GM18870 (cell line): ENCODE results near the gene DLD.
"Not testable (repeated sequence)": the region's sequence is repeated elsewhere in the genome, so short reads cannot be mapped to it uniquely, and the experiment has no call there.

Experiments used
- ATAC-seq: cut with Tn5 transposase; IDR thresholded peaks from one replicate; pipeline ENCODE4 v1.9.1; 2021; ENCODE audit warnings: moderate library complexity; ENCODE audit not compliant: unreplicated experiment

DLD gene

DNA sequence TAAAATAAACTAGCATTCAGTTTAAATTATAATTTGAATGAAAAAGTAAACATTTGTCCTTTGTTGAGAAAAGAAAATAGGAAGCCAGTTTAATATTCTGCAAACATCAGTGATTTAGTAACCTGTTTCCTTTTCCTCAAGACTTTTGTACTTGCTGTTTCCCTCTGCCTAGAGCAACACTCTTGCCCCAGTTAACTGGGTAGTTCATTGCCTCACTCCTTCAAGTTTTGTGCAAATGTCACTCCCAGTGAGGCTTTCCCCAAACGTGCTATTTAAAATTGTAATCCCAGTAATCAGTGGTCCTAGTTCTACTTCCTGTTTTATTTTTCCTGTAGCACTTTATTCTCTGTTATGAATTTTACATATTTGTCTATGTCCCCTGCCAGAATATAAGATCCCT, 23.8 kb downstream of the DLD start:
- ATAC-seq = no peak

DNA sequence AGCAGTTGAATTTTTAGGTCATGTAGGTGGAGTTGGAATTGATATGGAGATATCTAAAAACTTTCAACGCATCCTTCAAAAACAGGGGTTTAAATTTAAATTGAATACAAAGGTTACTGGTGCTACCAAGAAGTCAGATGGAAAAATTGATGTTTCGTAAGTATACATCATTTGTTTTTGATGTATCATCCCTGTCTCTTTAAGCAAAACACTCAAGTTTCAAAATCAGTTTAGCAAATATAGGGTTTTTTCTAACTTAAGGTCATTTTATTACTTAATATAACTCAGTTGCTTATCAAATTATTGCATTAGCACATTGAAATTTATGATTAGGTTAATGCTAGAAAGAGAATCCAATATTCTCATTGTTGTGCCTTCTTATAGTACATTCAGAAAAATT, 24.6 kb downstream of the DLD start:
- no peak for ATAC-seq

DNA sequence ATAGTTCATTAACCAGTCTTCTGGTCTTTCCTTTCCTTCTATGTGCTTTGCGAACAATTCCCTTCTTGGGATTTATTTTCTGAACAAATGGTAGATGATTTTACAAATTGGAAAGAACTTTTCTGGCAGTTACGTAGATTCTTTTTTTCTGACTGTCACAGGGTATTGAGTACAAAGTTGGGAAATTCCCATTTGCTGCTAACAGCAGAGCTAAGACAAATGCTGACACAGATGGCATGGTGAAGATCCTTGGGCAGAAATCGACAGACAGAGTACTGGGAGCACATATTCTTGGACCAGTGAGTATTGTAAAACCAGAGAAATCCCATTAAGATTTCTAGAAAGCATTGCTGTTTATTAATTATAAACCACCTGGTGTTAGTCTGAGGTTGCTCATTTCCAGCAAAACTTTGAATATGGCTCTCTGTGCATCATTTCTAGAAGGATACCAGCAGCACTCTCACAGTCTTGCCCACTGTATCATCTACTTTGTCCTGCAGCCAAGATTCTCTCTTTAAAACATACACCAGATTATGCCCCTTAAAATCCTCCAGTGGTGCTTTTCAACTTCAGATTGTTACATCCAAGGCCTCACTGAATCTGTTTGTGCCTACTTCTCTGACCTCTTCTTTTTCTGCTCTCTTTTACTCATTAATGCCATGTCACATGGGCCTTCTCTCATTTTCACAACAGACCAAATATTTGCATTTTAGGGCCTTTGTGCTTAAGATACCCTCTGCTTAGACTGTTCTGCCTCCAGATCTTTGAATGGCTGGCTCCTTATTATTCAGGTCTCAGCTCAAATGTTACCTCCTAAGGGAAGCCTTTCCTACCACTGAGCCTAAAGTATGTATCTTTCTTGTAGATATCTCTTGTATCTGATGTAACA, 27.0 kb downstream of the DLD start:
- peak; percentile 80 for ATAC-seq

DNA sequence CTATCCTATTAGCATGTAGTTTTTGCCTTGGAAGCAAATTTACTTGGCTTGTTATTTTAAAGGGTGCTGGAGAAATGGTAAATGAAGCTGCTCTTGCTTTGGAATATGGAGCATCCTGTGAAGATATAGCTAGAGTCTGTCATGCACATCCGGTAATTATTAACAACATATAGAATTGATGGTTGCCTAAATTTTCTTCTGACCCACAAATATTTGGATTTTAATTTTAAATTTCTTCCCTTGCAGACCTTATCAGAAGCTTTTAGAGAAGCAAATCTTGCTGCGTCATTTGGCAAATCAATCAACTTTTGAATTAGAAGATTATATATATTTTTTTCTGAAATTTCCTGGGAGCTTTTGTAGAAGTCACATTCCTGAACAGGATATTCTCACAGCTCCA, 28.0 kb downstream of the DLD start:
- ATAC-seq = no peak

DNA sequence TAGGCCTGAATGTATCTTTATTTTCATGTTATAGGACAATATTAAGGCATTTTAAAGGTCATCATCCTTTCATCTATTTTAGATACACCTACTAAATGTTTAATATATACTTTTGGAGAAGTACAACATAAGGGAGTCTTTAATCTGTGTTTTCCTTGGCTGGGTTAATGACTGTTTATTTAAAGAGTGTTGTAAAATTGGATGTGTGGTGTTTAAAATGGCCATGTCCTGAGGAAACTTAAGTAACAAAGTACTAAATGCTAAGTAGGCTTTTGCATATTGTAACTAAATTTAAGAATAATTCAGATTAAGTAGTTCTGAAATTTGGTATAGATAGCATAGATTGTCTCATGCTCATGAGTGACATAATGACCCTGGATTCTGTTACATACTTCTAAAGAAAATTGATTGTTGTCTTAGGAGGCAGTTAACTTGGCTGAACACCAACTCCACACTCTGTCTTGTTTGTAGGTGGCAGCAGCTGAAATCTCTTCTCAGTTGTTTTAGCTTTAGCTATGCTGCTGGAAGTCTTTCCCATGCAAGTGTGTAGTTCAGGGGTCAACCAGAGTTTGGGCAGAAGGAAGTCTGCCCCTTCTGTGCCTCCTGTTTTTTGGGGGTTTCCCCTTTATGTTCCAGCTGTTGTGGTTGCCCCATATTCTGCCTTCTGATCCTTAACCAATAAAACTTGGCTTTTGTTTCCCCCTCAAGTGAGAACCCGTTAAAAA, 29.2 kb downstream of the DLD start:
- ATAC-seq = no peak

GRCh38 chr7:107921826-107922225, 30.8 kb downstream of the DLD start:
- not testable (repeated sequence) for ATAC-seq

- no peak for ATAC-seq
Measured at GRCh38 chr7:107922886-107923285, 31.9 kb downstream of the DLD start.

GRCh38 chr7:107924841-107925504, 34.0 kb downstream of the DLD start:
- ATAC-seq = peak; percentile 93

GRCh38 chr7:107926481-107926880, 35.5 kb downstream of the DLD start:
- ATAC-seq = no peak

DNA sequence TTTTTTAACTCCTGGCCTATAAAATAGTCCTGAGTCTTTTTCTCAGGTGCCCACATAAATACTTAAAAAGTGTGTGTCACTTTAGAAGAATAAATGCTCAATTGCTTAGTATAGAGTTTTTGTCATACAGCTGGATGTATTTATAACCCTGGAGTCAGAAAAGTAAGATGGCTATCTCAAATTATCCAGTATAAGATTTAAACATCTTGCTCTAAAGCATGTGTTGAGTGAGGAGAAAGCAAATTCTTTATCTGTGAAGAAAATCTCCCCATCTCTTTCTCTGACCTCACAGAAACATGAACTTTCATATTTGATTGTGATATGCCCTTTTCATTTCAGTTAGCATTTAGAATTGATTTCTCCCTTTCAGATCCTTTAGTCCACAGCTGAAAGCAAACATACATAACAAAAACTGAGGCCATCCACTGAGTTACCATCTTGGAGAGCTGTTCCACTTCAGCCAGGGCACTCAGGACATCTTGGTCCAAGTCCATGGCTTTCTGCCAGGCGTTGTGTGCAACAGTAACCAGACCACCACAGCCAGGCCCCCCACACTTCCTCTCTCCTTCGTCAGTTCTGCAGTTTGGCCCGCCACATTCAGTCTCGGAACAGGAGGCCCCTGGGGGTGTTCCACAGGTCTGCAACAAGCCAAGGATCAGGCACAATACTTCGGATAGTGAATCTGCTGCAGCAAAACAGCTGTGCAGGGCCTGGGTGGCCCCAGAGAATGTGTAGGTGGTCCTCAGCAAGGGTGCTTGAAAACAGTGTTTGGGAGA, 40.9 kb downstream of the DLD start:
- ATAC-seq = no peak

DNA sequence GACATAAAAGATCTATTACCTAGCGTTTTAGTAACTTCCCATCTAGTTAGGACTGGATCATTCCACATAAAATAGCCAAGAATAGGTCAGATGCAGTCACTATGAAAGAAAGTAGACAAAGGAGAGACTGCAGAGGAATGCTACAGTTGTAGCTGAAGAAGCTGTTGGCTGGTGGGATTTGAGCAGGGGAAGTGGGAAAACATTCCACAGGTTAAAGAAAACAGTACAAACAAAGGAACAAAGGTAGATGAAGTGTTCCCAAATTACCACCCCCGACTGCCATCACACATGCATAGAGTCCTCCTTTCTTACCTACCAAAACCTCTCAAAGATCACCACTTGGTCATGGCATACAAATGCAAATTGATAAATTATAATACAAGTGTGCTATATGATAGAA, 41.8 kb downstream of the DLD start:
- ATAC-seq = no peak

GRCh38 chr7:107933386-107934013, 42.5 kb downstream of the DLD start:
- ATAC-seq = no peak

DNA sequence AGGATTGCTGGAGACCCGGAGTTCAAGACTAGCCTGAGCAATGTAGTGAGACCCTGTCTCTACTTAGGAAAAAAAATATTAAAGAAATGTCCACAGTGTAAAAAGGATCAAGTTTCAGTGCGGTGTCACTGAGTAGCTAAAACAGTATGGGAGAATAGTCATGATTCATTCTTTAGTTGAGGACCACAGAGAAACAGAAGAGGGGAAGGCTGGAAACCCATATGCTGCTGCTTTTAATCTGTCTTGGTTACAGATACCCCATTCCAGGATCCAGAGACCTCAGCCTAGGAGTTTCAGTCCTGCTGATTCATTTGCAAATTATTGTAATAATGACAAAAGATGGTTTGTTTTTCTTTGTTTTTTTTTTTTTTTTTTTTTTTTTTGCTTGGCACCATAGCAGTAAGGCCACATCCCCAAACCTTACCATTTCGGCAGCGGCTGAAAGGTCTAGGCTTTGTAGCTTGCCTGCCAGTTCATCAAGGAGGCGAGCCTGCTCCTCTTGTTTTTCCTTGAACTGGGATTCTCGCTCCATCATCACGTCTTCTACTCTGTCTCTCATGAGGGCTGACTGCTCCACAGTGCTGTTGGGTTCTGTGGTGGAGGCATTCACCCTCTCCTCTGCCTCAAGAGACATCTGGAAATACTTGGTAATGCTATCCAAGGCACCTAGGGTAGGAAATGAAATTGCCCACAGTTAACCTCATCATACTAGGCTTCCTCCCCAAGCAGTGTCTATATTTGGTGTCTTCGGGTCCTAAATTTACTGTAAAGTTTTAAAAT, 44.2 kb downstream of the DLD start:
- ATAC-seq = no peak

- no peak for ATAC-seq
Measured at GRCh38 chr7:107936312-107936711, 45.3 kb downstream of the DLD start.

- ATAC-seq = no peak
Measured at GRCh38 chr7:107937531-107937930, 46.5 kb downstream of the DLD start.

DNA sequence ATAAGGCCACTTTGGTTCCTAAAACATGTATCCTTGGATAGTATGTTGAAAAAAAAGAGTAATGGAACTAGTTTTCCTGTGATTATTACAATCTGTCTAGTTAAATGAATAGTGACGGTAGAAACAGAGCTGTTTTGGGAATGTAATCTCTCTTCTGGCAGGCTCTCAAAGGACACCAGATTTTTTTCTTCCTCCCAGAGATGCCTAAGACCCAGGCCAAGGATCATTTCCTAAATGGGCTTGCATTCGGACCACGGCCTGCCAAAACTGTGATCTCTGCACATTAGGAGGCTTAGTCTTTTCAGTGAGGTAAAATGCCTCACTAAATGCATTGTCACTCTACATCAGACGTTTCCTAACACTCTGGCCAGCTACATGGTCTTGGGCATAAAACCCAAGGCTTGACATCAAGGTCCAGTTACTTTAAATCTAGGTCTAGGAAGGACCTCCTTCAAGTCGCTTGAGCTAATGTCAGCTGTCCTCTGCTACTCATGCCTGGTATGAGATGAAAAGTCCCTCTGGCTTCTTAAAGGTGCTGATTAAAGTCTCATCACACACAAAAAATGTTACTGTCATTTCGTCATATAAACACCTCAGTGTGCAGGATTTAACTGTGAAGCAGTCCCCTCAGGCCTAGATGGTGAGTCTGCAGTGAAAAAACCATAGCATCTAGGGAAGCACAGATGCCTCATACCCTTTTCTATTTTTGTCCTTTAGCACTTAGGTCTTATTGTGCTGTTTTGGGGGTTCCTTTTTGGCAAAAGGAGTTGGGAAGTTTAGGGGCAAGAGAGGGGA, 47.7 kb downstream of the DLD start:
- no peak for ATAC-seq

DNA sequence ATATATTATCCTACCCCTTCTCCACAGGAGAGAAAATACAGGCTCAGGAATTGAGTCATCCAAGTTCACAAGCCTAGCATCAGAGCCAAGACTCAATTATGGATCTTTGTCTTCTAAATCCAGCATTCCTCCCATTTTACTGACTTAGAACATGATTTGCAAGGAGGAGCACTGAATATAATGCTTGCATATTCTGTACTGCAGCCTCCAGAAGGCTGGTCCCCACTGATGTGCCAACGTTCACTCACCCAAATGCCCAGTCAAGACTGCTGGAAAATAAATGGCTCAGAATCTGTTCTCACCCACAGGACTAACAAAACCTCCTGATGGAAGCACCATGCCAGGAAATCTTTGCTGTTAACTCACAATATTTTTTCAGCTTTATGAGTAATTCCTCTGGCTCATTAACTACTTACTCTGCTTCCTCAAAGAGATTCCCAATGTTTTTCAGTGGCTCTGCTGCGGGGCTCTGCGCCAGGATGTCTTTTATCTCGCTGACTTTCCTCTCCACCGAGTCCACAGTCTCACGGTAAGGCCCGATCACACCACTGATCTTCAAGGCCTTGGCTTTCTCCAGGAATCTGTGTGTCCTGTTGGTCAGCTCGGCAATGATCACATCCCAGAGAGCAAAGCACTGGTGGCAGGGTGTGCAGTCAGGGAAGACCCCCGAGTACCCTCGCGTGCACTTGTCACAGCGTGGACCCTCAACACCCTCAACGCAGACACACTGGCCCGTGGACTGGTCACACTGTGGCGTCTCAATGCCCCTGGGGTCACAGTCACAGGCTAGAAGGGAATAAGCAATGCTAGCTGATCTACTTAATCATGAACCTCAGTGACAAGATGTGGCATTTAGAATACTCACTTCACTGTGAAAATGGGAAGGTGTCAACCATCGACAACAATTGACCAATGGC, 48.8 kb downstream of the DLD start:
- ATAC-seq = no peak

DNA sequence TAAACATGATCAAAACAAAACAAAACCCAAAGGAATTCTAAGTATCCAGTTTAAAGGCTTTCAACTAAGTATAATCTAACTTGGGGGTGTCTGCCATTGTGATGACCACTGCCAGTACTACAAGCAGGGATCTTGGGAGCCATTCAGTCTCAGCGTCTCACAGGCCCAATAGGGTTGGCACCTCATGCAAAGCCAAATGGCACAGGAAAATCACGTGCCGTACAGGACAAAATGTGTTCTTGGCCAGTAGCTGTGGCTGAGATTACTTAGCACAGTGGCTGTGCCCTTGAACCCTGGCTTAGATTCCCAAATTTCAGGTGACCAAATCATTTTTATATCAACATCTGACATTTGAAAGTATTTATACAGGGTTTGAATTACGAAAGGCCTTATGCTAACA, 50.0 kb downstream of the DLD start:
- ATAC-seq = no peak
